Endothelial cell of umbilical vein (primary cell): ENCODE measurements around the gene HDAC9. TPM values are rescaled to one million over a fixed set of nuclear protein-coding genes. Genes with fewer than 3 reads are reported as not detected.

Source experiments
- BruUV-seq: library from RNA; stranded (reverse); fragments of 400-500 nt; replicated peaks from 2 replicates; lab custom pipeline; 2021; lab: Mats Ljungman, UMichigan
- CTCF ChIA-PET: fragments of 300-600, 350-600 bp; sonication (Branson Sonifier 250); formaldehyde crosslinking; loops from one replicate; lab custom pipeline; 2021; ENCODE audit warnings: antibody characterized with exemption, inconsistent platforms; lab: Charles Lee
- POLR2A ChIA-PET: fragments of 300-600, 350-600 bp; sonication (Branson Sonifier 250); formaldehyde crosslinking; loops from one replicate; lab custom pipeline; 2021; ENCODE audit warnings: antibody characterized with exemption, inconsistent platforms; lab: Charles Lee
- DNase-seq: peaks from one replicate; pipeline ENCODE4 v3.0.0-alpha.2; 2011; ENCODE audit warnings: low read depth, low spot score
- FAIRE-seq: peaks from 2 replicates; lab custom pipeline; 2011; peaks lifted over from hg19 to GRCh38; lab: Jason Lieb, UNC
- H2AFZ ChIP-seq: 2 replicates; pipeline ENCODE4 v1.6.0; 2012; ENCODE audit warnings: low read depth, low read length, control low read depth, inconsistent platforms
- H3K27ac ChIP-seq: 2 replicates; pipeline ENCODE4 v1.5.1; 2011; ENCODE audit warnings: low read depth, mild to moderate bottlenecking, control low read depth, low read length, moderate library complexity; ENCODE audit not compliant: insufficient read depth
- H3K27me3 ChIP-seq, 2 experiments: 2 replicates each; pipeline versions ENCODE4 v1.6.0 to v1.6.1; 2011; ENCODE audit warnings: low read length in 2 of 2, mixed read lengths in 1 of 2; ENCODE audit not compliant: control insufficient read depth in 2 of 2, insufficient read depth in 2 of 2
- H3K36me3 ChIP-seq, 2 experiments: 2 replicates in 1 of 2; 3 replicates in 1 of 2; pipeline ENCODE4 v1.5.1; 2011; ENCODE audit warnings: low read length in 2 of 2, mild to moderate bottlenecking in 1 of 2, moderate library complexity in 1 of 2; ENCODE audit not compliant: control insufficient read depth in 2 of 2, insufficient read depth in 2 of 2; ENCODE audit errors: extremely low read depth in 1 of 2
- H3K4me1 ChIP-seq: 3 replicates; pipeline ENCODE4 v1.5.1; 2011; ENCODE audit warnings: mild to moderate bottlenecking, low read length; ENCODE audit not compliant: control insufficient read depth, insufficient read depth; ENCODE audit errors: extremely low read depth
- H3K4me2 ChIP-seq: 2 replicates; pipeline ENCODE4 v1.6.1; 2011; ENCODE audit warnings: low read length, control low read depth, mixed read lengths; ENCODE audit not compliant: insufficient read depth
- H3K4me3 ChIP-seq, 3 experiments: fragments of 200-600 bp in 1 of 3; sonication (generic), shearing (Covaris generic) in 1 of 3; replicated peaks in 1 of 3; 2 replicates each; pipeline ENCODE4 v1.5.1; 2011 to 2016; ENCODE audit warnings: control low read depth in 3 of 3, low read length in 3 of 3, mild to moderate bottlenecking in 2 of 3, inconsistent platforms in 1 of 3, low read depth in 1 of 3, moderate library complexity in 1 of 3; ENCODE audit not compliant: insufficient read depth in 1 of 3
- H3K79me2 ChIP-seq: 2 replicates; pipeline ENCODE4 v1.6.0; 2012; ENCODE audit warnings: low read length, inconsistent platforms; ENCODE audit not compliant: control insufficient read depth, insufficient read depth
- H3K9ac ChIP-seq: replicated peaks from 2 replicates; pipeline ENCODE3; 2011; ENCODE audit warnings: low read length, control low read depth; ENCODE audit not compliant: insufficient read depth; ENCODE audit errors: extremely low read depth
- H3K9me1 ChIP-seq: replicated peaks from 3 replicates; pipeline ENCODE4 v1.6.0; 2011; ENCODE audit warnings: mild to moderate bottlenecking, low read length; ENCODE audit not compliant: control insufficient read depth, insufficient read depth; ENCODE audit errors: extremely low read depth
- H3K9me3 ChIP-seq: replicated peaks from 2 replicates; pipeline ENCODE4 v1.5.1; 2012; ENCODE audit warnings: low read length, inconsistent platforms; ENCODE audit not compliant: control insufficient read depth, insufficient read depth
- H4K20me1 ChIP-seq: replicated peaks from 2 replicates; pipeline ENCODE3; 2011; ENCODE audit warnings: mild to moderate bottlenecking, low read length; ENCODE audit not compliant: control insufficient read depth, insufficient read depth; ENCODE audit errors: extremely low read depth
- CTCF ChIP-seq, 2 donors: IDR thresholded peaks; 1 replicate in 1 of 2; 2 replicates in 1 of 2; pipeline ENCODE4 v1.5.1; 2011; ENCODE audit warnings: low read length in 2 of 2, mild to moderate bottlenecking in 2 of 2, moderate library complexity in 2 of 2, control low read depth in 1 of 2, inconsistent platforms in 1 of 2, low read depth in 1 of 2; ENCODE audit not compliant: insufficient read depth in 1 of 2; ENCODE audit errors: extremely low read depth in 1 of 2
- EZH2 ChIP-seq: IDR thresholded peaks from 2 replicates; pipeline ENCODE4 v1.6.1; 2012; ENCODE audit warnings: borderline replicate concordance, low read depth, mild to moderate bottlenecking, moderate library complexity, low read length, inconsistent platforms; ENCODE audit not compliant: severe bottlenecking
- FOS ChIP-seq: IDR thresholded peaks from 2 replicates; pipeline ENCODE4 v1.6.1; 2011; ENCODE audit warnings: mild to moderate bottlenecking, low read length, moderate library complexity, borderline replicate concordance; ENCODE audit not compliant: insufficient read depth
- GATA2 ChIP-seq: IDR thresholded peaks from 2 replicates; pipeline ENCODE4 v1.7.0; 2011; ENCODE audit warnings: low read depth, mild to moderate bottlenecking, moderate library complexity, mixed read lengths, low read length; ENCODE audit not compliant: insufficient read length, insufficient read depth
- JUN ChIP-seq: IDR thresholded peaks from 2 replicates; pipeline ENCODE4 v1.6.1; 2011; ENCODE audit warnings: borderline replicate concordance, low read depth; ENCODE audit not compliant: insufficient read length, insufficient read depth
- MAX ChIP-seq: IDR thresholded peaks from 2 replicates; pipeline ENCODE4 v1.6.1; 2011; ENCODE audit not compliant: insufficient read depth, insufficient read length
- MYC ChIP-seq: IDR thresholded peaks from one replicate; pipeline ENCODE4 v1.6.1; 2011; ENCODE audit warnings: mild to moderate bottlenecking, low read depth, low read length
- POLR2A ChIP-seq: IDR thresholded peaks from 2 replicates; pipeline ENCODE4 v1.6.1; 2012; ENCODE audit warnings: low read depth, mild to moderate bottlenecking, control low read depth, low read length
- POLR2AphosphoS5 ChIP-seq: IDR thresholded peaks from 2 replicates; pipeline ENCODE4 v1.6.1; 2012; ENCODE audit warnings: low read depth, mild to moderate bottlenecking, control low read depth, low read length, moderate library complexity; ENCODE audit not compliant: insufficient read depth
- dilution Hi-C: fragments of 300-500 bp; cut with MboI; formaldehyde crosslinking; loops from one replicate; pipeline ENCODE4 v1.15.0; 2019; ENCODE audit warnings: low sequenced_read_pairs; ENCODE audit not compliant: extremely low pct_ligation_motif_present
- intact Hi-C: fragments of 100-400 bp; cut with micrococcal nuclease; formaldehyde crosslinking; loops from one replicate; pipeline ENCODE4 v1.10.0; 2022
- polyA plus RNA-seq, 4 experiments: library from polyadenylated mRNA; depleted of rRNA in 3 of 4; stranded (reverse) in 3 of 4; unstranded in 1 of 4; fragments of >200 nt; gene quantifications; 2 replicates each; pipeline versions ENCODE4 v1.2.1 to v1.2.3, GENCODE V29; 2011 to 2012; ENCODE audit warnings: missing spikeins in 1 of 4
- total RNA-seq: library from RNA; stranded (reverse); gene quantifications from 2 replicates; pipeline ENCODE4 v1.2.3, GENCODE V29; 2021

Gene HDAC9
- total and polyA plus RNA-seq, 2 donors (not counting 3 experiments of a cell fraction or from before 2014, with no cell fraction given) = 1.8 to 11.6 TPM

- H3K9ac ChIP-seq = no peak overlapping the region
- intact Hi-C loops = no loop called here
- H3K9me1 ChIP-seq = no peaks in the 10 kb centered on the region
- BruUV-seq = no TSS peak
- no peaks in the 10 kb centered on the region for H3K9me3 ChIP-seq
- POLR2A ChIA-PET = no interaction called here
- H3K4me2 ChIP-seq = no peak overlapping the region
- dilution Hi-C loops = no loop called here
- FAIRE-seq = no peak
- CTCF ChIA-PET = no interaction called here
- no peak overlapping the region for H2AFZ ChIP-seq
- H4K20me1 ChIP-seq = no peaks in the 10 kb centered on the region
- no peaks in the 10 kb centered on the region for H3K27me3 ChIP-seq
- H3K79me2 ChIP-seq = no peaks in the 10 kb centered on the region
- H3K4me3 ChIP-seq = no peak overlapping the region
- no peak for DNase-seq
- H3K27ac ChIP-seq = no peak overlapping the region
- no peaks in the 10 kb centered on the region for H3K4me1 ChIP-seq
- TF ChIP-seq POLR2A = no peak
- TF ChIP-seq EZH2 = no peak
- no peak for TF ChIP-seq GATA2
- TF ChIP-seq JUN = no peak
- TF ChIP-seq POLR2AphosphoS5 = no peak
- no peak for TF ChIP-seq CTCF (IDR thresholded peaks at IDR 0.05; ENCODE audit: extremely low read depth in 1 of 2, insufficient read depth in 1 of 2, low read depth in 1 of 2, low read length in 2 of 2)
- no peak for TF ChIP-seq FOS
- no peak for TF ChIP-seq MYC
- no peak for TF ChIP-seq MAX
- no peaks in the 10 kb centered on the region for H3K36me3 ChIP-seq
These were observed 382.3 kb downstream of the HDAC9 start for GRCh38 chr7:18877874-18878273.
